ENCODE measurements around the gene CCSER2.
"Not testable (repeated sequence)": the region's sequence is repeated elsewhere in the genome, so short reads cannot be mapped to it uniquely, and the experiment has no call there.

The CCSER2 gene

DNA sequence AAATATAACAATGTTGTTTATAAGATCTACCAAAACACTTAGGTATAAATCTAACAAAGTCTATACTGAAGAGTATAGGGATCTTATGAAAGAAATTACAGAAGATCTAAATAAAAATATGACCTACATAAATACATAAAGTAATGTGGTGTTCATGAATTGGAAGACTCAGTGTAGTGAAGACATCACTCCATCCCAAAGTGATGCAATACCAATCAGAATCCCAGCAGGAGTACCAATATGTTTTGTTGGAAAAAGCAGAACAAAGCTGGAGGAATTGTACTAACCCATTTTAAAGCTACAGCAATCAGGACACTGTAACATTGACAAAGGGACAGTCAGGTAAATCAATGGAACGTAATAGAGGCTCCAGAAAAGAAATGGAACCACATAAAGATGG lies 76.4 kb downstream of the CCSER2 start:
- no peaks in the 10 kb centered on the region for H3K36me3 ChIP-seq (ENCODE audit: insufficient read depth, low read length)
- H3K9ac ChIP-seq (ENCODE audit: low read depth, low read length) = no peak overlapping the region
- 0 out of 2 replicates have a peak, but pooled peaks cover 2% of the 10 kb centered on the region for H3K4me1 ChIP-seq (ENCODE audit: insufficient read depth, low read length)
- H3K9me3 ChIP-seq (ENCODE audit: control insufficient read depth, insufficient read depth, low read length) = peaks cover 5% of the 10 kb centered on the region

DNA sequence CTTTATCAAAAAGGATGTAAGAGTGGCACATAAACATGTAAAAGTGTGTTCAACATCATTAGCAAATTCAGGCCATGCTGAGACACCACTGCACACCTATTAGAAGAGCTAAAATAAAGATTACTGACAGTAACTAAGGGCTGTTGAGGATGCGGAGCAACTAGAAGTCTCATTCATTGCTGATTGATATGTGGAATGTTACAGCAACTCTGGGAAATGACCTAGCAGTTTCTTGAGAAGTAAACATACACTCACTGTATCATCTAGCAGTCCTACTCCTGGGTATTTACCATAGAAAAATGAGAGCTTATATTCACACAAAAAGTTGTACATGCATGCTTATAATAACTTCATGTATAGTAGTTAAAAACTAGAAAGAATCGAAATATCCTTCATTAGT lies 77.3 kb downstream of the CCSER2 start:
- H3K9me3 ChIP-seq (ENCODE audit: control insufficient read depth, insufficient read depth, low read length) = peaks cover under 1% of the 10 kb centered on the region; the same call in 1 of the 2 replicates
- H3K4me1 ChIP-seq (ENCODE audit: insufficient read depth, low read length) = 0 out of 2 replicates have a peak, but pooled peaks cover 2% of the 10 kb centered on the region
- no peak overlapping the region for H3K9ac ChIP-seq (ENCODE audit: low read depth, low read length)
- no peaks in the 10 kb centered on the region for H3K36me3 ChIP-seq (ENCODE audit: insufficient read depth, low read length)

DNA sequence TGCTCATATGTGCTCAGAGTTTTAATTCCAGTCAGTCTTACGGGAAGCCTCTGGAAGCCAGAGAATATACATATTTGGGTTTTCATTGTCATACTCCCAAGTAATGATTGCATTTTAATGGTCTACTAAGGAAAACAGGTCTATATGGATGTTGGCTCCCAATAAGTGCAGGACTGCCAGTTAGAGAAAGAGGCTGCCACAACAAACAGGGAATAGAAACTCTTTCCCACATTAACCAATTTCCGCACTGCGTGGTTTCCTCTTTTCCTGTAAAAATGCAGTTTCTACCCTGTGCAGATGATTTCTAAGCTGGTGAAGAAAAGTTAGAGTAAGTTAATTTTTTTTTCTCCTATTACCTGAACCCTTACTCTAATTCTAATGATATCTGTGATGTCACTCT lies 78.2 kb downstream of the CCSER2 start:
- Histone ChIP-seq H3K9ac (ENCODE audit: low read depth, low read length) (no peak overlapping the region), H3K4me1 (ENCODE audit: insufficient read depth, low read length) (0 out of 2 replicates have a peak, but pooled peaks cover 2% of the 10 kb centered on the region), H3K9me3 (ENCODE audit: control insufficient read depth, insufficient read depth, low read length) (no peaks in the 10 kb centered on the region), H3K36me3 (ENCODE audit: insufficient read depth, low read length) (no peaks in the 10 kb centered on the region)

DNA sequence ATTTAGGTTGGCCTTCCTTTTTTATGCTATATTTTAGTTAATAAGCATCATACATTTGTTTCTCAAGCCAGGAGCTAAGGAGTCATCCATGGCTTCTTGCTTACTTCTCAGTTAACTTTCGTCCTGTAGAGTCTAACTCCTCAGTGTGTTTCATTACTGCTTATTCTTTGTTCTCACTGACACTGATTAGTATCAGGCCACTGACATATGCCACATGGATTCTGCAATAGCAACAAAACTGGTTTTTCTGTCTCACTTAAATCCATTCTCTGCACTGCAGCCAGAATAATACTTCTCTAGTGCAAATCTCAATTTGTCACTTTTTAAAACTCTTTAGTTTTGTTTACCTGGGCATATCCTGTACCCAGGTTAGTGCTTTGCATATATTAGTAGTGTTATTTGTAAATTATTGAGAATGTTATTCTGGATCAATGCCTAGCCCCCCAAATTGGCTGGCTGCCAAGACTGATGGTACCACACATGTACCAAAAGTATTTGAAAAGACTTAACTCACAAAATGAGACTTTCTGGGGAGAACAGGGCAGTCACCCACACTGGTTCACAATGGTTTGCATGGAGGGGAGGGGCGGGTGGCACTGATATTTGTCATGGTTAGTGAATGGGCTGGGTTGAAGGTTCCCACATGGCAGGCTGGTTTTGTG lies 79.1 kb downstream of the CCSER2 start:
- no peaks in the 10 kb centered on the region for H3K36me3 ChIP-seq (ENCODE audit: insufficient read depth, low read length)
- no peak overlapping the region for H3K9ac ChIP-seq (ENCODE audit: low read depth, low read length)
- no peaks in the 10 kb centered on the region for H3K4me1 ChIP-seq (ENCODE audit: insufficient read depth, low read length)
- H3K9me3 ChIP-seq (ENCODE audit: control insufficient read depth, insufficient read depth, low read length) = 0 out of 2 replicates have a peak, but pooled peaks cover 2% of the 10 kb centered on the region

DNA sequence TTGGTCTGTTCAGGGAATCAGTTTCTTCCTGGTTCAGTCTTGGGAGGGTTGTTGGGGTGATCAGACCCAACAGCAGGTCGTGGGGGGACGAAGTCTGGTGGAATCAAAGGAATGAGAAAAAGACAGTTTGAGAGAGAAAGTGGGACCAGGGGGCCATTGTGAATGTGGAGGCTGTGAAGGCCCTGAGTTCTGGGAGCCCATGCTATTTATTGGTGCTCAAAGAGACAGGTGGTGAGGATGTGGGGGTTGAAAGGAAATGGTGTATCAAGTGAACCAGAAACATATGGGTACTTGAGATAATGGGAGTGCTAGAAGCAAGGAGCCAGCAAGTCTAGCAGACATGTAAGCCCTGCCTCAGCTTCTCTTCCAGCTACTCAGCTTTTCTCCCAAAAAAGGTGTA lies 84.1 kb downstream of the CCSER2 start:
- no peaks in the 10 kb centered on the region for H3K4me1 ChIP-seq (ENCODE audit: insufficient read depth, low read length)
- no peak overlapping the region for H3K9ac ChIP-seq (ENCODE audit: low read depth, low read length)
- no peaks in the 10 kb centered on the region for H3K36me3 ChIP-seq (ENCODE audit: insufficient read depth, low read length)
- peaks cover 3% of the 10 kb centered on the region for H3K9me3 ChIP-seq (ENCODE audit: control insufficient read depth, insufficient read depth, low read length)

DNA sequence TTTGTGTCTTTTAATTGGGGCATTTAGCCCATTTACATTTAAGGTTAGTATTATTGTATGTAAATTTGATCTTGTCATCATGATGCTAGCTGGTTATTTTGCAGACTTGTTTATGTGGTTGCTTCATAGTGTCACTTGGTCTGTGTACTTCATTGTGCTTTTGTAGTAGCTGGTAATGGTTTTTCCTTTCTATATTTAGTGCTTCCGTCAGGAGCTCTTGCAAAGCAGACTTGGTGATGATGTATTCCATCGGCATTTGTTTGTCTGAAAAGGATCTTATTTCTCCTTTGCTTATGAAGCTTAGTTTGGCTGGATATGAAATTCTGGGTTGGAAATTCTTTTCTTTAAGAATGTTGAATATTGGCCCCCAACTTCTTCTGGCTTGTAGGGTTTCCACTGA lies 85.7 kb downstream of the CCSER2 start:
- not testable (repeated sequence) for H3K36me3 ChIP-seq (ENCODE audit: insufficient read depth, low read length); H3K9ac ChIP-seq (ENCODE audit: low read depth, low read length); H3K9me3 ChIP-seq (ENCODE audit: control insufficient read depth, insufficient read depth, low read length); H3K4me1 ChIP-seq (ENCODE audit: insufficient read depth, low read length)

DNA sequence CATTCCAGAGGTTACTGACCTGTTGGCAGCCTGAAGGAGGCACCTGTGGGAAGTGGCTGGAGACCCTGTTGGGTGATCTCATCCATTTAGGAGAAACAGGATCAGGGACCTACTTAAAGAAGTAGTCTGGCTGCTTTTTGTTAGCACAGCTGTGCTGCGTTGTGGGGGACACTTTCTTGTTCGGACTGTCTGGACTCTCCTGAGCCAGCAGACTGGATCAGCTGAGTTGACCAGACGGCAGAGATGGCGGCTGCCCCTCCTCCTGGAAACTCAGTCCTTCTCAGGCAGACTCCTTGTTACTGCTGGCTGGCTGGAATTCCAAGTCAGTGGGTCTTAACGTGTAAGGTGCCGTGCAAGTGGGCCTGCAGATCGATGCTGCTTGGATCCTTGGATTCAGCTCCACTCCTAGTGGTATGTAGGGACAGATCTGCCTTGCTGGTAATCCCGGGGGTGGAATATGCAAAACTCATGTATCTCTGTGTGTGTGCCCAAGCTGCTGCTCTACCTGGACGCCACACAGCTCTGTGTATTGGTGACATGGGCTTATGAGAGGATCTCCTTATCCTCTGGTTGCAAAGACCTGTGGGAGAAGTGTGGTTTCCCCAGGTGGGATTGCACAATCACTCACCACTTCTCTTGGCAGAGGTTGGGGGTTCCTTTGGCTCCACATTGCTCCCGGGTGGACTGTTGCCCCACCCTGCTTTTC lies 87.3 kb downstream of the CCSER2 start:
- Histone ChIP-seq H3K9ac (ENCODE audit: low read depth, low read length) (no peak overlapping the region), H3K36me3 (ENCODE audit: insufficient read depth, low read length) (no peaks in the 10 kb centered on the region), H3K9me3 (ENCODE audit: control insufficient read depth, insufficient read depth, low read length) (peaks cover 3% of the 10 kb centered on the region), H3K4me1 (ENCODE audit: insufficient read depth, low read length) (no peaks in the 10 kb centered on the region)

DNA sequence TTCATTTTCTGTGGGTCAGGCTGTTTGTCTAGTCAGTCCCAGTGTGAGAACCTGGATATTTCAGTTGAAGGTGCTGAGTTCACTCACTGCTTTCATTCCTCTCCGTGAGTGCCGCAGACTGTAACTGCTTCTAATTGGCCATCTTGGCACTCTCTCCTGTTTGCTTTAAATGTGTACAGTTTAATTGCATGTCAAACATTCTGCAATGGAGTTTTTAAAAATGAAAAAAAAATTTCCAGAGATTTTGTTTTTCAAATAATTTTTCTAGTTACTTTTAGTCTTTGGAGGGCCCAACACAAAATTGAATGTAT lies 87.8 kb downstream of the CCSER2 start:
- H3K9me3 ChIP-seq (ENCODE audit: control insufficient read depth, insufficient read depth, low read length) = peaks cover 3% of the 10 kb centered on the region
- H3K9ac ChIP-seq (ENCODE audit: low read depth, low read length) = no peak overlapping the region
- no peaks in the 10 kb centered on the region; the same call in 1 of the 2 replicates for H3K36me3 ChIP-seq (ENCODE audit: insufficient read depth, low read length)
- no peaks in the 10 kb centered on the region for H3K4me1 ChIP-seq (ENCODE audit: insufficient read depth, low read length)

DNA sequence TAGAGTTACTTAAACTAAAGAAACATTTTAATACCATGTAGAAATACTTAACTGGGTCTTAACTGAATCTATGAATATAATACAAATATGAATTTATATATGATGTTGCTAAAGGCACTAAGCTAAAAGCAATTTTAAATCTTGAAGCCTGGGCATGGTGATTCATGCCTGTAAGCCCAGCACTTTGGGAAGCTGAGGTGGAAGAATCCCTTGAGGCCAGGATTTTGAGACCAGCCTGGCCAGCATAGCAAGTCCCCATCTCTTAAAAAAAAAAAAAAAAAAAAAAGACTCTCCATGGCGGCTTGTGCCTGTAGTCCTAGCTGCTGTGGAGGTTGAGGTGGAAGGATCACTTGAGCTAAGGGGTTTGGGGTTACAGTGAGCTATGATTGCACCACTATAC lies 95.3 kb downstream of the CCSER2 start:
- 0 out of 2 replicates have a peak, but pooled peaks cover 4% of the 10 kb centered on the region for H3K4me1 ChIP-seq (ENCODE audit: insufficient read depth, low read length)
- no peaks in the 10 kb centered on the region; the same call in 1 of the 2 replicates for H3K36me3 ChIP-seq (ENCODE audit: insufficient read depth, low read length)
- no peak overlapping the region for H3K9ac ChIP-seq (ENCODE audit: low read depth, low read length)
- no peaks in the 10 kb centered on the region; the same call in 1 of the 2 replicates for H3K9me3 ChIP-seq (ENCODE audit: control insufficient read depth, insufficient read depth, low read length)

DNA sequence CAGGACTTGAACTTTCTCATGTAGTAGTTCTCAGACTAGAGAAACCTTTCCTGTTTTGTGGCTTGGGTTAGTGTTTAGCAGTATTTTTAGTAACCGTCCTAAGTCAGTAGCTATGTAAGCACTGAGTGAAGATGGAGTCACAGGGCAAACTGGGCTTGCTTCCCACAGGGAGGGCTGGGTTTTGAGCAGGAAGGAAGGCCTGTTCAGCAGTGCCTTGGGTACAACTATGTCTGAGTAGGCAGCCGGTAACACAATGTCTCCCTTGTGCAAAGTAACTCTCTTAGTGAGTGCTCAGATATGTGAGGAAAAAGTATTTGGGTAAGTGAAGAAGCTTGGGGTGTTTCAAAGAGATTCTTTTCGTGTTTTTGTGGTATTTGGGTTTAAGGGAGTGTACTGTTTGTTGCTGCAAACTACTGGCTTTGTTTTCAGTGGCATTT lies 96.4 kb downstream of the CCSER2 start:
- H3K9ac ChIP-seq (ENCODE audit: low read depth, low read length) = no peak overlapping the region
- H3K9me3 ChIP-seq (ENCODE audit: control insufficient read depth, insufficient read depth, low read length) = no peaks in the 10 kb centered on the region; the same call in 1 of the 2 replicates
- H3K36me3 ChIP-seq (ENCODE audit: insufficient read depth, low read length) = no peaks in the 10 kb centered on the region; the same call in 1 of the 2 replicates
- 0 out of 2 replicates have a peak, but pooled peaks cover 4% of the 10 kb centered on the region for H3K4me1 ChIP-seq (ENCODE audit: insufficient read depth, low read length)

DNA sequence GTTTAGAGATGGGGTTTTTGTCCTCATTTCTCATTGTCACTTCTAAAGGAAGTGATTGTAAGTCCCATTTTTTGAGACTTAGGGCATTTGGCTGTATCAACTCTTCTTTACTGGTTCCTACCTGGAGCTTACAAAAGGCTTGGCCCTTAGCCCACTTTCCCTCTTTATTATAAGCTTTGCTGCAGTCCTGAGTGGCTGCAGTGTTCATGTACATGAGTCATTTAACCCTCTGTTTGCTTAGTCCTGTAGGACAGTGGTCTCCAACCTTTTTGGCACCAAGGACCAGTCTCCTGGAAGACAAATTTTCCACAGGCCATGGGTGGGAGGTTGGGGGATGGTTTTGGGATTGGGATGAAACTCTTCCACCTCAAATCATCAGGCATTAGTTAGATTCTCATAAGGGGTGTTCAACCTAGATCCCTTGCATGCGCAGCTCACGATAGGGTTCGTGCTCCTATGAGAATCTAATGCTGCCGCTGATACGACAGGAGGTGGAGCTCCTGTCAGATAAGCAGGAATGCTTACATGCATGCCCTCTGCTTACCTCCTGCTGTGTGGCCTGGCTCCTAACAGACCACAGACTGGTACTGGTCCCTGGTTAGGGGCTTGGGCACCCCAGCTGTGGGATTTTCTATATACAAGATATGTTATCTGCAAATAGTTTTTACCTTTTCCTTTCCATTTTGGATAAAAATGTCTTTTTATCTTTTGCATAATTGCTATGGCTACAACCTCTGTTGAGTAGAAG lies 99.7 kb downstream of the CCSER2 start:
- Histone ChIP-seq H3K36me3 (ENCODE audit: insufficient read depth, low read length) (no peaks in the 10 kb centered on the region), H3K9me3 (ENCODE audit: control insufficient read depth, insufficient read depth, low read length) (no peaks in the 10 kb centered on the region), H3K9ac (ENCODE audit: low read depth, low read length) (no peak overlapping the region), H3K4me1 (ENCODE audit: insufficient read depth, low read length) (0 out of 2 replicates have a peak, but pooled peaks cover 4% of the 10 kb centered on the region)

DNA sequence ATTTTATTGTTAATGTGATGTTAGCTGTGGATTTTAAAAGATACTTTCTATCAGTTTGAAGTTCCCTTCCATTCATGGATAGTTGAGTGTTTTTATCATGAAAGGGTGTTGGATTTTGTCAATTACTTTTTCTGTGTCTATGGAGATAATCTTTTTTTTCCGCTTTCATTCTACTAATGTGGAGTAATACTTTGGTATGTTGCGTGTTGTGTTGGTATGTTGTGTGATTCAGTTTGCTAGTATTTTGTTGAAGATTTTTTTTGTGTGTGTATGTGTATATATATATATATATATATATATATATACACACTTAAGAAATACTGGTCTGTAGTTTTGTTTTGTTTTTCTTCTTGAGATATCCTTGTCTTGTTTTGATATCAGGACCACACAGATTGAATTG lies 100.3 kb downstream of the CCSER2 start:
- Histone ChIP-seq H3K36me3 (ENCODE audit: insufficient read depth, low read length) (no peaks in the 10 kb centered on the region), H3K9ac (ENCODE audit: low read depth, low read length) (no peak overlapping the region), H3K9me3 (ENCODE audit: control insufficient read depth, insufficient read depth, low read length) (no peaks in the 10 kb centered on the region)

DNA sequence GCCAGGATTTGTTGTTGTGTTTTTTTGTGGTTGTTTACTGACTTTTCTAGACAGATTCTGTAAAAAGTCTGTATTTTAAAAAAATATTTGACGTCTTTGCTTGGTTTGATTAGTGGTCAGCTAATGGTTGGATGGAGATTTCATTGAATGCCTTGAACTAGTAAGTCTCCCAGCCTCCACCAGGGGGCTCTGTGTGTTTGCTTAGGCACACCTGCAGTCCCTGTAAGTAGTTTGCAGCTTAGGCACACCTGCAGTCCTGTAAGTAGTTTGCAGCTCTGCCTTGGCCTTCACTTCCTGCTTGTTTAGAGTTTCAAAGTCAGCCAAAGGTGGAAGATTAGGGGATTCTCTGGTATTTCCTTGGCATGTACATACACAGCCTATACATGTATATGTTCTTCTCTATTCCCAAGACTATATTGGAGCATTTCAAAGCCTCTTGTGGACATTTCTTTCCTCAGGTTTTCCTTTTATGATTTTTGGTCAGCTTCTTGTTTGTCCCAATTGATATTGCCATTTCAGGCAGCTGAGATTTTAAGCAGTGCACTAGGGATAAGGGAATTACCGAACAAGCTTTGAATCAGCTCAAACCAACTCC lies 101.6 kb downstream of the CCSER2 start:
- Histone ChIP-seq H3K9me3 (ENCODE audit: control insufficient read depth, insufficient read depth, low read length) (no peaks in the 10 kb centered on the region), H3K4me1 (ENCODE audit: insufficient read depth, low read length) (0 out of 2 replicates have a peak, but pooled peaks cover 1% of the 10 kb centered on the region), H3K36me3 (ENCODE audit: insufficient read depth, low read length) (no peaks in the 10 kb centered on the region), H3K9ac (ENCODE audit: low read depth, low read length) (no peak overlapping the region)

More for the DNA sequence above, 100.3 kb downstream of the CCSER2 start:
- 0 out of 2 replicates have a peak, but pooled peaks cover 4% of the 10 kb centered on the region for H3K4me1 ChIP-seq (ENCODE audit: insufficient read depth, low read length)

DNA sequence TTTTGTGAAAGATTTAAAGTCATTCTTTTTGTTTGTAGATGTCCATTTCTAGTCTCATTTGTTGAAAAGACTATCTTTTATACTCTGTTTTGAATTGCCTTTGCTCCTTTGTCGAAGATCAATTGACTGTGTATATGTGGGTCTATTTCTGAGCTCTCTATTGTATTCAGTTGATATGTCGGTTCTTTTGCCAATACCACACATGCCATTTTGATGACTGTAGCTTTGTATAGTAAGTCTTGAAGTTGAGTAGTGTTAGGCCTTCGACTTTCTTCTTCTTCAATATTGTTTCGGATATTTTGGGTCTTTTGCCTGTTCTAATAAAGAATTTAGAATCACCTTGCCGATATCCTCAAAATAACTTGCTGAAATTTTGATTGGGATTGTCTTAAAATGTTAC lies 104.5 kb downstream of the CCSER2 start:
- Histone ChIP-seq H3K36me3 (ENCODE audit: insufficient read depth, low read length) (no peaks in the 10 kb centered on the region), H3K4me1 (ENCODE audit: insufficient read depth, low read length) (no peaks in the 10 kb centered on the region), H3K9me3 (ENCODE audit: control insufficient read depth, insufficient read depth, low read length) (no peaks in the 10 kb centered on the region), H3K9ac (ENCODE audit: low read depth, low read length) (no peak overlapping the region)
